ENCODE measurements around the gene C11orf86.
"Not testable (repeated sequence)": the region's sequence is repeated elsewhere in the genome, so short reads cannot be mapped to it uniquely, and the experiment has no call there.

- TF ChIP-seq TAF1 (IDR thresholded peaks at IDR 0.05; ENCODE audit: borderline replicate concordance, low read depth, low read length); POLR2AphosphoS5 (IDR thresholded peaks at IDR 0.05; ENCODE audit: low read depth, low read length); POLR2A (IDR thresholded peaks at IDR 0.05; ENCODE audit: low read depth, low read length): not testable (repeated sequence)
Measured at GRCh38 chr11:66961691-66962213, 13.4 kb upstream of the C11orf86 start.
